ENCODE data around the gene FHIP1B. TPM values are rescaled to one million over a fixed set of nuclear protein-coding genes. Genes with fewer than 3 reads are reported as not detected.

Gene FHIP1B
- total and polyA plus RNA-seq, 8 donors = 17.0 to 324 (median 35.7) TPM

- intact Hi-C loops (cut with DNase I; ENCODE audit: low total_unique reads) = no loop called here
- Histone ChIP-seq H3K4me3 (no peak overlapping the region), H3K36me3 (peaks cover 0 to 17% (median 8%) of the 10 kb centered on the region in 4 donors), H3K27me3 (peaks cover 0 to 12% (median 0%) of the 10 kb centered on the region in 3 donors), H3K4me1 (no peaks in the 10 kb centered on the region), H3K9me3 (peaks cover 0 to 8% (median 1%) of the 10 kb centered on the region in 4 donors), H3K27ac (no peak overlapping the region)
- WGBS, 5 donors = 55 to 78% (median 60%) methylated on average over 2 to 3 of the region's 3 CpGs
- TF ChIP-seq POLR2AphosphoS5 (IDR thresholded peaks at IDR 0.05) = no peak
- TF ChIP-seq POLR2A (IDR thresholded peaks at IDR 0.05) = no peak
- no peak for TF ChIP-seq CTCF (IDR thresholded peaks at IDR 0.05)
- no peak for TF ChIP-seq EP300 (IDR thresholded peaks at IDR 0.05)
- no peak for DNase-seq
Observed at GRCh38 chr11:6271598-6271997, 37.2 kb upstream of the FHIP1B start.

- H3K27me3 ChIP-seq = peaks cover 0 to 12% (median 0%) of the 10 kb centered on the region in 3 donors
- H3K36me3 ChIP-seq = peaks cover 0 to 17% (median 8%) of the 10 kb centered on the region in 4 donors
- H3K4me1 ChIP-seq = no peaks in the 10 kb centered on the region
- no peak for DNase-seq
- no peak overlapping the region for H3K4me3 ChIP-seq
- no peaks in the 10 kb centered on the region for H3K9me3 ChIP-seq
- intact Hi-C loops (cut with DNase I; ENCODE audit: low total_unique reads) = no loop called here
- TF ChIP-seq POLR2AphosphoS5 (IDR thresholded peaks at IDR 0.05) = no peak
- no peak for TF ChIP-seq EP300 (IDR thresholded peaks at IDR 0.05)
- no peak for TF ChIP-seq CTCF (IDR thresholded peaks at IDR 0.05)
- no peak for TF ChIP-seq POLR2A (IDR thresholded peaks at IDR 0.05)
- WGBS, 5 donors = 87 to 92% (median 88%) methylated on average over 41 of the region's 41 CpGs
- no peak overlapping the region for H3K27ac ChIP-seq
Observed at GRCh38 chr11:6270584-6271246, 36.3 kb upstream of the FHIP1B start.

- Histone ChIP-seq H3K4me3 (no peak overlapping the region), H3K27me3 (peaks cover 0 to 12% (median 0%) of the 10 kb centered on the region in 3 donors), H3K4me1 (no peaks in the 10 kb centered on the region), H3K36me3 (peaks cover 0 to 17% (median 8%) of the 10 kb centered on the region in 4 donors), H3K27ac (no peak overlapping the region), H3K9me3 (no peaks in the 10 kb centered on the region)
- no peak for DNase-seq
- TF ChIP-seq EP300 (IDR thresholded peaks at IDR 0.05) (no peak), CTCF (IDR thresholded peaks at IDR 0.05) (no peak), POLR2AphosphoS5 (IDR thresholded peaks at IDR 0.05) (no peak), POLR2A (IDR thresholded peaks at IDR 0.05) (no peak)
- 88 to 93% (median 92%) methylated on average over 24 of the region's 24 CpGs for WGBS, 5 donors
- intact Hi-C loops (cut with DNase I; ENCODE audit: low total_unique reads) = loop anchor here (10.0 kb wide), 1 partner anchor 45 kb away; no protein-coding TSS in a partner anchor
Observed at GRCh38 chr11:6269994-6270393, 35.6 kb upstream of the FHIP1B start.

- TF ChIP-seq POLR2AphosphoS5 (IDR thresholded peaks at IDR 0.05) (no peak), EP300 (IDR thresholded peaks at IDR 0.05) (no peak), POLR2A (IDR thresholded peaks at IDR 0.05) (no peak), CTCF (IDR thresholded peaks at IDR 0.05) (no peak)
- intact Hi-C loops (cut with DNase I; ENCODE audit: low total_unique reads) = loop anchor here (10.0 kb wide), 1 partner anchor 46 kb away; no protein-coding TSS in a partner anchor
- 74 to 100% (median 81%) methylated on average over 1 of the region's 1 CpG for WGBS, 5 donors
Observed at GRCh38 chr11:6268820-6269219, 34.4 kb upstream of the FHIP1B start.

More at GRCh38 chr11:6268820-6269219, 34.4 kb upstream of the FHIP1B start:
- Histone ChIP-seq H3K9me3 (no peaks in the 10 kb centered on the region), H3K4me1 (no peaks in the 10 kb centered on the region), H3K27me3 (peaks cover 0 to 12% (median 0%) of the 10 kb centered on the region in 3 donors), H3K27ac (no peak overlapping the region), H3K36me3 (peaks cover 0 to 23% (median 8%) of the 10 kb centered on the region in 4 donors), H3K4me3 (no peak overlapping the region)
- DNase-seq = no peak
